UCSD-AML1 (cell line): Measurements from ENCODE around the gene DTNBP1.

Experiments used
- DNase-seq: peaks from one replicate; lab custom pipeline; 2025; ENCODE audit not compliant: unreplicated experiment; lab: John Stamatoyannopoulos, UW

DTNBP1 gene

GRCh38 chr6:15504581-15505350 lies 158.1 kb downstream of the DTNBP1 start:
- DNase-seq = no peak

- DNase-seq = no peak
Measured at GRCh38 chr6:15504040-15504495, 158.8 kb downstream of the DTNBP1 start.

- no peak for DNase-seq
Measured at GRCh38 chr6:15503346-15503680, 159.5 kb downstream of the DTNBP1 start.

- DNase-seq = no peak
Measured at GRCh38 chr6:15502446-15503345, 160.1 kb downstream of the DTNBP1 start.

GRCh38 chr6:15501826-15502445 lies 160.9 kb downstream of the DTNBP1 start:
- no peak for DNase-seq

GRCh38 chr6:15500901-15501825 lies 161.7 kb downstream of the DTNBP1 start:
- DNase-seq = no peak

- no peak for DNase-seq
Measured at GRCh38 chr6:15500078-15500740, 162.6 kb downstream of the DTNBP1 start.

GRCh38 chr6:15499591-15499990 lies 163.2 kb downstream of the DTNBP1 start:
- DNase-seq = no peak

GRCh38 chr6:15499125-15499524 lies 163.7 kb downstream of the DTNBP1 start:
- no peak for DNase-seq

- DNase-seq = no peak
Measured at GRCh38 chr6:15498640-15499039, 164.2 kb downstream of the DTNBP1 start.

- DNase-seq = no peak
Measured at GRCh38 chr6:15496345-15497131, 166.3 kb downstream of the DTNBP1 start.

- DNase-seq = no peak
Measured at GRCh38 chr6:15495375-15495901, 167.4 kb downstream of the DTNBP1 start.

GRCh38 chr6:15493437-15494168 lies 169.2 kb downstream of the DTNBP1 start:
- no peak for DNase-seq

GRCh38 chr6:15491986-15492269 lies 170.9 kb downstream of the DTNBP1 start:
- DNase-seq = no peak

- peak; percentile 49 for DNase-seq
Measured at GRCh38 chr6:15491255-15491985, 171.4 kb downstream of the DTNBP1 start.

GRCh38 chr6:15490242-15491100 lies 172.4 kb downstream of the DTNBP1 start:
- no peak for DNase-seq
